Right atrium auricular region (tissue), 2 donors: ENCODE measurements around the gene SSTR1. TPM values are rescaled to one million over a fixed set of nuclear protein-coding genes. Genes with fewer than 3 reads are reported as not detected.

Experiments used
- DNase-seq: peaks from one replicate; pipeline ENCODE4 v3.0.0-alpha.2; 2019; ENCODE audit warnings: low spot score
- H3K27ac ChIP-seq, 2 donors: fragments of 200-600 bp; sonication (generic); 1 replicate in 1 of 2; 2 replicates in 1 of 2; pipeline ENCODE4 v1.5.1; 2016 to 2019
- H3K27me3 ChIP-seq, 2 donors: fragments of 200-600 bp; sonication (generic); one replicate each; pipeline versions ENCODE4 v1.5.1 to v1.6.0; 2017 to 2019
- H3K36me3 ChIP-seq: fragments of 200-600 bp; sonication (generic); one replicate; pipeline ENCODE4 v1.5.1; 2016
- H3K4me1 ChIP-seq, 2 donors: fragments of 200-600 bp; sonication (generic); one replicate each; pipeline versions ENCODE4 v1.5.1 to v1.6.0; 2017 to 2019
- H3K4me3 ChIP-seq, 2 donors: fragments of 200-600 bp; sonication (generic); 1 replicate in 1 of 2; 2 replicates in 1 of 2; pipeline ENCODE4 v1.5.1; 2017 to 2019; ENCODE audit warnings: mild to moderate bottlenecking in 1 of 2, moderate library complexity in 1 of 2
- H3K9me3 ChIP-seq, 2 donors: fragments of 200-600 bp; sonication (generic); one replicate each; pipeline ENCODE4 v1.5.1; 2019
- CTCF ChIP-seq, 2 donors: fragments of 200-600 bp; sonication (generic); IDR thresholded peaks; one replicate each; pipeline ENCODE4 v1.5.1; 2019; ENCODE audit warnings: antibody characterized with exemption in 2 of 2
- total RNA-seq, 2 donors: library from RNA; depleted of rRNA; stranded (reverse); fragments of >200 nt; gene quantifications; one replicate each; pipeline ENCODE4 v1.1.0, GENCODE V29; 2016

SSTR1 gene
- total RNA-seq, 2 donors from 2014 or later, result 0.41 to 1.8 TPM

DNA sequence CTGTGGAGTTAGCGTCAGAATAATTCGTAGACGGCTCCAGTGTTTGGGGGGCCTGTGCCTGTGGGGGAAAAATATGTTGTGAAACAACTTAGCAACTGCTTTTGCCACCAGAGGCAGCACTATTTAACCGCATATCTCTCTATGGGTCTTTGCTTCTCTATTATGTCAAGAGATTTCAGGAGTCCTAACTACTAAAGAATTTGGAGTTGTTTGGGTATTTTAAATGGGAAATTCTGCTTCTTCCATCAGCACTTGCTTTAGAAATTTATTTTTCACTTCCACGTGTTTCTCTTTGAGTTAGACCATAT lies 48.8 kb downstream of the SSTR1 start:
- H3K27ac ChIP-seq, result peak overlapping the region; percentile 63 to 84
- H3K36me3 ChIP-seq, result no peaks in the 10 kb centered on the region
- peak in 1 of 2 donors; percentile 45 for TF ChIP-seq CTCF (IDR thresholded peaks at IDR 0.05)
- peak overlapping the region in 1 of 2 donors; percentile 55 for H3K4me3 ChIP-seq
- DNase-seq, result no peak
- H3K27me3 ChIP-seq, result no peaks in the 10 kb centered on the region
- H3K9me3 ChIP-seq, result peaks cover 0 to 7% of the 10 kb centered on the region in 2 donors
- no peaks in the 10 kb centered on the region for H3K4me1 ChIP-seq

GRCh38 chr14:38257507-38257906 lies 49.8 kb downstream of the SSTR1 start:
- Histone ChIP-seq H3K36me3 (no peaks in the 10 kb centered on the region), H3K4me1 (no peaks in the 10 kb centered on the region), H3K27me3 (no peaks in the 10 kb centered on the region), H3K4me3 (no peak overlapping the region), H3K27ac (peak overlapping the region; percentile 9 to 84), H3K9me3 (peaks cover 0 to 16% of the 10 kb centered on the region in 2 donors)
- TF ChIP-seq CTCF (IDR thresholded peaks at IDR 0.05), result no peak
- no peak for DNase-seq

DNA sequence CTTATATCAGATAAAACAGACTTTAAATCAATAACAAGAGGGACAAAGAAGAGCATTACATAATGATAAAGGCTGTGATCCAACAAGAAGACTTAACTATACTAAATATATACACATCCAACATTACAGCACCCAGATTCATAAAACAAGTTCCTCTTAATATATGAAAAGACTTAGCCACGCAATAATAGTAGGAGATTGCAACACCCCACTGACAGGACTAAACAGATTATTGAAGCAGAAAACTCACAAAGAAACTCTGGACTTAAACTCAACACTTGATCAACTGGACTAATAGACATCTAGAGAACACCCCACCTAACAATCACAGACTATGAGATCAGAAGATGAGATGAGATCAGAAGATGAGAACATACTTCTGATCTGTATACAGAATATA lies 53.9 kb downstream of the SSTR1 start:
- no peak overlapping the region for H3K4me3 ChIP-seq
- H3K27ac ChIP-seq, result no peak overlapping the region
- H3K4me1 ChIP-seq, result no peaks in the 10 kb centered on the region
- no peak for TF ChIP-seq CTCF (IDR thresholded peaks at IDR 0.05)
- peaks cover 0 to 16% of the 10 kb centered on the region in 2 donors for H3K9me3 ChIP-seq
- H3K36me3 ChIP-seq, result no peaks in the 10 kb centered on the region
- no peaks in the 10 kb centered on the region for H3K27me3 ChIP-seq
- no peak for DNase-seq

Other genes with a start within 250 kb of the SSTR1 start
- gene CLEC14A, start 48.2 kb downstream of the SSTR1 start, total RNA-seq, result 10 to 100 TPM; 44.6 to 63.0 TPM